Left forelimb (tissue), 1 donor: ENCODE data around the gene NEK10.

Experiments
- DNase-seq: peaks from one replicate; pipeline ENCODE4 v3.0.0-alpha.2; 2018; ENCODE audit warnings: low spot score

Gene NEK10

DNA sequence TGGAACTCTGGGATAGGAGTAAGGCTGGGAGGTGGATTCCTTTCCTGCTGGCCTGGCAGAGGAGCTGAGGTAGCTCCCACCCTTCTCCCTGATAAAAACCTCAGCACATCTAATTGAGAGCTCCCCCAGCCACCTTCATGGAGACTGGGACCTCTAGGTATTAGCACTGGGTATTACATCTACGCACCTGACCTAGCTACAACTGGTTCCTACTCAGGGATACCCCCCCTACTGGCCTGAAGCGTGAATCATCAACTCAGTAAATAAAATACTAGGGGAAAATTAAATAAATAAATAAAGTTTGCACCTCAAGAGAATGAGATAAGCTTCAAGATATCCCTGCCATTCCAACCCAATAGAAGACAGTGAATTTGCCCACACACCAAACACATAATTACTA lies 140.4 kb downstream of the NEK10 start:
- no peak for DNase-seq

DNA sequence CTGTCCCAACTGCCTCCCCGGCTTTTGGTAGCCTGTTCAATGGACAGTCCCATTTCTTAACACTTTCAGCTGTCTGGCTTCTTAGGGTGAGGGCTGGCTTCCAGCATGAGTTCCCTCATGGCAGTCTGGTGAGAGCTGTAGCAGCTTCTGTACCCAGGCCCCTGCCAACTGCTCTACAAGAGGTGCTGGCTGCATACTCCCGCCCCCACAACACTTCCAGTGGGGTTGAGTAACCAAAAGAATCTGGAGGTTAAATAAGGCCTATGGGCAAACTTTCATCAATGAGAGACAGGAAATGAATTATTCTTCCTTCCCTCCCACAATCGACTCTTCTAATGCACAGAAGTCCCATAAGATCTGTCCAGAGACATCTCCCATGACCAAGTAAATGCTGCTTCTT lies 145.0 kb downstream of the NEK10 start:
- DNase-seq: no peak

GRCh38 chr3:27221264-27221932 lies 147.8 kb downstream of the NEK10 start:
- no peak for DNase-seq

DNA sequence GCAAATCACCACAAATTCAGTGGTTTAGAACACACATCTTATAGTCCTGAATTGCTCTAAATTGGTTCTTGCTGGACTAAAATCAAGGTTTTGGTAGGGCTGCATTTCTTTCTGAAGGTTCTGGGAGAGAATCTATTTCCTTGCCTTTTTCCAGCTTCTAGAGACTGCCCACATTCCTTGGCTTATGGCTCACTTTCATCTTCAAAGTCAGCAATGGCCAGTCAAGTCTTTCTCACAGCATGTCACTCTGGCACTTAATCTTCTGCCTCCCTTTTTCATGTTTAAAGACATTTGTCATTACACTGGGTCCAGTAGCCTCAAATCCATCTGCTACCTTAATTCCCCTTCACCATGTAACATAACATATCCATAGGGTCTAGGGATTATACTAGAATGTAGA lies 149.0 kb downstream of the NEK10 start:
- no peak for DNase-seq

DNA sequence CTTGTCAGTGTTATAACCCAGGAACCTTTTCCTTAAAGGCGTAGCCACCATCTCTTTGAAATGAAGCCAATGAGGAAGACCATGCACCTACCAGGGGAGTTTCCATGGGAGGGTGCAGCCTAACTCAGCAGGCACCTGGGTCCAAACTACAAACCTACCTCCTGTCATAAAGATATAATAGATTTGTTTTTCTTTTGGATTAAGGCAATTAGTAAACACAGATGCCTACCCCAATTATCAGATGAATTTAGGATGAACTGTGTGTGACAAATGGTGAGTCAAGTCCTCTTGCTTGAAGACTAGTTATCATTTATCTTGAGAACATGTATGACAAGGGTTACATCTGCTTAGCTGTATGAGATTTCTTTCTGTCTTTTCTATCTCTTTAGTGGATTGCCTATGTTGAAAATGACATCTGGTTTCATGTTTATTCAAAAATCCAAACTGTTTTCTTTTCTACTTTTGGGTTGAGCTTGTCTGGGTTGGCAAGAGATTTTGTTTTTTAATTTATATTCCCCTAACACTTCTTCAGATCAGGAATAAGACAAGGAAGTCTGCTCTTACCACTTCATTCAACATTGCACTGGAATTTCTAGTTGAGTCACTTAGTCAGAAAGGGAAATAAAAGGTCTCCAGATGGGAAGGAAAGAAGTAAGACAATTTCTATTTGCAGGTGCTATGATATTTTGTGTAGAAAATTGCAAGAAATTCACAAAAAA lies 149.9 kb downstream of the NEK10 start:
- DNase-seq: no peak

DNA sequence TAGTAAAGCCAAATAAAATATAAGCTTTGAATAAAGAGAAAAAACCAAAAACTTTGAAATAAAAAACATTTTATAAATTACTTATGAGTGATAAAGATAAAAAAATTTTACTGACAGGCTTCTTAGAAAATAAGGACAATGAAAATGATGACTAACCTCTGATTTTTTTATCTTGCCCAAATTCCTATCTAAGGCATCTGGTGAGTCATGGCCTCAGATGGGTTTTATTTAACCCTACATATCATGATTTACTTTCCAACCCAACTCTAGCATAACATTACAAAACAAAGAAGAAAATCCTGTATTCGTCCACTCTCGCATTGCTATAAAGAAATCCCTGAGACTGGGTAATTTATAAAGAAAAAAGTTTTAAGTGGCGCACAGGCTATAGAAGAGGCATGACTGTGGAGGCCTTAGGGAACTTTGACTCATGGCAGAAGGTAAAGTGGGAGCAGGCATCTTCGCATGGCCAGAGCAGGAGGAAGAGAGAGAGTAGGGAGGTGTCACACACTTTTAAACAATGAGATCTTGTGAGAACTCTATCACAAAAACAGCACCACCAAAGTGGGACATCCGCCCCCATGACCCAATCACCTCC lies 152.1 kb downstream of the NEK10 start:
- no peak for DNase-seq

GRCh38 chr3:27216295-27216855 lies 152.8 kb downstream of the NEK10 start:
- DNase-seq: no peak

- no peak for DNase-seq
These were observed 155.7 kb downstream of the NEK10 start for GRCh38 chr3:27213450-27213849.

- DNase-seq: no peak
These were observed 159.4 kb downstream of the NEK10 start for GRCh38 chr3:27209617-27210264.

DNA sequence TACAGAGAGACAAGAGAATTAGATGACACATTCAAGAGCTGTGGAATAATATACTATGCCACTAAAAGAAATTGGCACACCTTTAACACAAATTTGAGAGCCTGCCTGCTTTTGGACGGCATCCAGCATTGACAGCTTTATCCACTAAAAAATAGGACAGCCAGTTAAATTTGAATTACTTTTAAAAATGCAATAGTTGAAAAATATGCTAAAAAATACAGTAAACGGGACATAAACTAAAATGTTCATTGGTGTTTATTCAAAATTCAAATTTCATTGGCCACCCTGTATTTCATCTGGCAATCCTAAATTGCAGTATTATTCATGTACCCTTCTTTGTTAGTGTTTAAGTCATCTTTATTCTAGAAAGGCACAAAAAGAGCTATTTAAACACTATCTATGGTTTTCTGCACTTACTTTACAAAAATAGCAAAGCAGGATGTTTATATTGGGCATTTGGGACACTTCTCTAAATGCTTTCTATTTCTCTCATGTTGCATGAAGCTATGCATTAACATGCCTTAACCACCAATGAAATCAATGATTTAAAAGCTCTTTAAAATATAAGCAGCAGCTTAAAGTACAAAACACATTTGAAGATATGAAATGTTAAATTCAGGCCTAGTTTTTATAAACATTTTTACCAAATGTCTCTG lies 160.1 kb downstream of the NEK10 start:
- DNase-seq: no peak

GRCh38 chr3:27202959-27203358 lies 166.2 kb downstream of the NEK10 start:
- DNase-seq: no peak

- no peak for DNase-seq
These were observed 167.7 kb downstream of the NEK10 start for GRCh38 chr3:27201492-27201891.

DNA sequence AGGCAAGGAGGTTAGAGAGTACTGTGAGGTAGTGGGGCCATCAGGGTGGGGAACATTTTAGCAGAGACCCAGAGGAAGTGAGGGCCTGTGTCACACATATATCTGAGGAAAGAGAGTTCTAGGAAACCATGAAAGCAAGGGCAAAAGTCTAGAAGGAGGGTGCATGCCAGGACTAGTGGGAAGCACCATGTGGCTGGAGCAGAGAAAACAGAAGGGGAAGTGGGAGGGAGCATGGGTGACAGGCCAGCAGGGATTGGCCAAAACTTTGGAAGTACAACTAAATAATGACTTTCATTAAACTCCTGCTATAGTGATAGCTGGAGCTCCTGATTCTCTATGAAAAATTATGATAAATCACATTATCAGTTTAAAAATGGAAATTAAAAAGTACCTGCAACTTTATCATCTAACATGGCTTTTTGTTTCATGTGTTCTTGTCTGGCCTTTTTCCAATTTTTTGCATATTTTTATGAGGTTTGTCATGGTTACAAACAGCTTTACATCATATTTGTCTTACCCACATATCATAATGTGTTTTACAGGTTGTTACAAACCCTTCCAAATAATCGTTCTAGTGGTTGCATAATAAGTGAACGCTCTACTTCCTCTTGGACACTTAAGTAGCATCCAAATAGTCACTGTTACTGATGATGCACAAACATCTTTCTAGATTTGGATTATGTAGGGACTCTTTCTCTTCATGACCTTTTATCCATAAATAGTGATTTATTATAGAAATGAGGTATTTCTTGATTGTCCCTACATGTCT lies 168.3 kb downstream of the NEK10 start:
- no peak for DNase-seq

DNA sequence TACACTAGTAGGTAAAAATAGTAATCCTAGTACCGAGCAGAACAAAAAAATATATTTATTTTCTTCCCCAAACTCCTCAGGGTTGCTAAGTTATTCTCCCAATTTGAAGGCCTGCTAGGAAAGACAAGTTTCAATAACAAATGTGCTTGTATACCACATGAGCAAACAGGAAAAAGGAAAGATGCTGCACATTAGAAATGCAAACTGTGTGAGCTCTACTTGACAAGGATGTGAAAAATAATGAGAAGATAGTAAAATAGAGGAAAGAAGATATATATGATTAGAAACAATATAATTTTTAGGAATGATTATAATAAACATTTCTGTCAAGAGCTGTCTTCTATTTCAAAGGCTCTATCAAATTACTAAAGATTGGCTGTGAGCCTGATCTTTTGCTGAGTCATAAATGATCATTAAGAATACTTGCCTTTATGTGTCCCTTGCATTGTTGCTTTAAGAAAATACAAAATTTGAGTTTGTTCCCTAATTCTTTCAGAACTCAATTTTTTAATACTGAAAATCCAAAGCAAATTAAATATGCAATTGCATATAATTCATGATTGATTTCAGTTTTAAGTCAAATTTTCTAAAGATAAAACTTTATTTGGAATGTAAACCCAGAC lies 174.2 kb downstream of the NEK10 start:
- DNase-seq: no peak

- no peak for DNase-seq
These were observed 176.1 kb downstream of the NEK10 start for GRCh38 chr3:27193056-27193455.

DNA sequence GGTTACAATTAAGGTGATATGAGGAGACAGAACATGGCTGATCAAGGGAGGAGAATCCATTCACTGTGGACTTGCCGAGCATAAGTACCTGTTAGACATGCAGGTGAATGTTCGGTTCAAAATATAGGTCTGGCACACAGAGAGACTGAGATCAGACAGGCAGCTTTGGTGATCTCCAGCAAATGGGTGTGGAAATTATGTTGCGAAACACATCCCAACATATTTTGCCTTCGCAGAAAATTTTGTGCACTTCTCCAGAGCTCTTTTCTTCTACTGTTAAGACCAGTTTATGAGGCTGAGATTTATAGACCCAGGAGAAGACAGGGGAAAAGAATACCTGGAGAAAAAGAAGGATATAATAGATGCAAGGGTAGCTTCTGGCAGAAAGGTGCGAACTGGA lies 183.2 kb downstream of the NEK10 start:
- no peak for DNase-seq

DNA sequence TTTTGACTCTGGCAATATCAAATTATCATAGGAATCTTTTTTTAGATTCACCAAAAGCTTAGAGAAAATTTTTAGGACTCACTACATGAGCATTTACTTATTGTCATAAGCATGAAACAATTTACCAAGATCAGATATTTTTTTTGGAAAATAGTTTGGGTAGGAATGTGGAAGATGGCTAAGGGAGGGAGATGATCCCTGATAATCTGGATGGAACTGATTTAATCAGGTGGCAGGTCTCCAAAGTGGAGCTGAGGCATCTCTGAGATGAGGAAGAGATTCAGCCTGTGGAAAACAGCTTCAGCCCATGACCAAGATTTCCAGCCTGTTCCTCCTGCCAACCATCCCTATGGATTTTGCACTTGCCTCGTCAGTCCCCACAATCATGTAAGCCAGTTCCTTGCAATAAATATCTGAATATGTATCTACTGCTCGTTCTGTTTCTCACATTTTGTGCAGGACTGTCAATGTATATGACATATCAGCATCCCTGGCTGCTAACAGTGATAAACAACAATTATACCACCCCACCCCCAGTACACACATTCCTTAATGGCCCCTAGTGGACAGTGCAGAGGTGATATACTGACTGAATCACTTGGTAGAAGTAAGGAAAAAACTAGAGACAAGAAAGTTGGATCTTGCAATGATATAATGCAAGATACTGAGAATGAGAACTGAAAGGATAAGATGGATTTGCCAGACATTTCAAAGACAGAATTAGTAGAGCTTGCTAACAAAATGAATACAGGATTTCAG lies 183.8 kb downstream of the NEK10 start:
- DNase-seq: no peak

- DNase-seq: no peak
These were observed 184.9 kb downstream of the NEK10 start for GRCh38 chr3:27184261-27184660.

- no peak for DNase-seq
These were observed 192.9 kb downstream of the NEK10 start for GRCh38 chr3:27176256-27176655.

- no peak for DNase-seq
These were observed 194.7 kb downstream of the NEK10 start for GRCh38 chr3:27174530-27174929.
